Hematopoietic multipotent progenitor cell treated with erythropoietin and hydrocortisone succinate and interleukin-3 and kit ligand, for 6 days (in vitro differentiated cells): ENCODE data around the gene PCIF1.
A peak's percentile ranks its signal among the peaks of the same experiment; 100 is the strongest.
"Not testable (repeated sequence)": the region's sequence is repeated elsewhere in the genome, so short reads cannot be mapped to it uniquely, and the experiment has no call there.

Experiments
- DNase-seq: peaks from one replicate; pipeline ENCODE4 v3.0.0-alpha.2; 2015

PCIF1 gene

GRCh38 chr20:45934586-45935415, at the start of gene PCIF1:
PCIF1 (plus strand) TSS chr20:45934683; CDS start chr20:45939000, 4,317 bp downstream.
- peak; percentile 99 for DNase-seq

GRCh38 chr20:45886590-45887345, 47.7 kb upstream of the PCIF1 start:
- DNase-seq: no peak

GRCh38 chr20:45887346-45887715, 47.2 kb upstream of the PCIF1 start, which contains the start of gene SPATA25:
SPATA25 (minus strand) TSS chr20:45887622; CDS start chr20:45887590, 32 bp downstream.
- DNase-seq: no peak

GRCh38 chr20:45888681-45889080, 45.8 kb upstream of the PCIF1 start:
- no peak for DNase-seq

GRCh38 chr20:45890077-45890984, 44.2 kb upstream of the PCIF1 start:
- DNase-seq: peak; percentile 87

GRCh38 chr20:45890985-45891983, 43.2 kb upstream of the PCIF1 start, which contains the start of the genes CTSA and NEURL2:
CTSA (plus strand) TSS chr20:45891335; CDS start chr20:45891569, 234 bp downstream.
NEURL2 (minus strand) TSS chr20:45891208; CDS start chr20:45890991, 217 bp downstream.
- peak; percentile 94 for DNase-seq

- peak; percentile 55 for DNase-seq
Observed at GRCh38 chr20:45892049-45892825, 42.2 kb upstream of the PCIF1 start.

- no peak for DNase-seq
Observed at GRCh38 chr20:45892828-45893500, 41.5 kb upstream of the PCIF1 start.

- no peak for DNase-seq
Observed at GRCh38 chr20:45893831-45894230, 40.7 kb upstream of the PCIF1 start.

- no peak for DNase-seq
Observed at GRCh38 chr20:45894797-45895196, 39.7 kb upstream of the PCIF1 start.

- no peak for DNase-seq
Observed at GRCh38 chr20:45896641-45897161, 37.8 kb upstream of the PCIF1 start.

- no peak for DNase-seq
Observed at GRCh38 chr20:45897289-45897688, 37.2 kb upstream of the PCIF1 start.

- DNase-seq: no peak
Observed at GRCh38 chr20:45897692-45898091, 36.8 kb upstream of the PCIF1 start.

- DNase-seq: no peak
Observed at GRCh38 chr20:45898285-45898684, 36.2 kb upstream of the PCIF1 start.

GRCh38 chr20:45899046-45899835, 35.2 kb upstream of the PCIF1 start:
- DNase-seq: no peak

GRCh38 chr20:45901332-45901731, 33.2 kb upstream of the PCIF1 start:
- DNase-seq: not testable (repeated sequence)

GRCh38 chr20:45902199-45902701, 32.2 kb upstream of the PCIF1 start:
- DNase-seq: no peak
